ENCODE measurements around the gene MTAP. TPM values are rescaled to one million over a fixed set of nuclear protein-coding genes. Genes with fewer than 3 reads are reported as not detected.

The MTAP gene
- total and polyA plus RNA-seq, 2 of the 13 experiments (the other 11 are each of a cell fraction or from before 2014, with no cell fraction given): 16.7 to 51.2 TPM

DNA sequence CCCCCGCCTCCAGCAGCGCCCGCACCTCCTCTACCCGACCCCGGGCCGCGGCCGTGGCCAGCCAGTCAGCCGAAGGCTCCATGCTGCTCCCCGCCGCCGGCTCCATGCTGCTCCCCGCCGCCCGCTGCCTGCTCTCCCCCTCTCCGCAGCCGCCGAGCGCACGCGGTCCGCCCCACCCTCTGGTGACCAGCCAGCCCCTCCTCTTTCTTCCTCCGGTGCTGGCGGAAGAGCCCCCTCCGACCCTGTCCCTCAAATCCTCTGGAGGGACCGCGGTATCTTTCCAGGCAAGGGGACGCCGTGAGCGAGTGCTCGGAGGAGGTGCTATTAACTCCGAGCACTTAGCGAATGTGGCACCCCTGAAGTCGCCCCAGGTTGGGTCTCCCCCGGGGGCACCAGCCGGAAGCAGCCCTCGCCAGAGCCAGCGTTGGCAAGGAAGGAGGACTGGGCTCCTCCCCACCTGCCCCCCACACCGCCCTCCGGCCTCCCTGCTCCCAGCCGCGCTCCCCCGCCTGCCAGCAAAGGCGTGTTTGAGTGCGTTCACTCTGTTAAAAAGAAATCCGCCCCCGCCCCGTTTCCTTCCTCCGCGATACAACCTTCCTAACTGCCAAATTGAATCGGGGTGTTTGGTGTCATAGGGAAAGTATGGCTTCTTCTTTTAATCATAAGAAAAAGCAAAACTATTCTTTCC, 172.4 kb downstream of the MTAP start (continued):
- TF ChIP-seq, protein P1, sequence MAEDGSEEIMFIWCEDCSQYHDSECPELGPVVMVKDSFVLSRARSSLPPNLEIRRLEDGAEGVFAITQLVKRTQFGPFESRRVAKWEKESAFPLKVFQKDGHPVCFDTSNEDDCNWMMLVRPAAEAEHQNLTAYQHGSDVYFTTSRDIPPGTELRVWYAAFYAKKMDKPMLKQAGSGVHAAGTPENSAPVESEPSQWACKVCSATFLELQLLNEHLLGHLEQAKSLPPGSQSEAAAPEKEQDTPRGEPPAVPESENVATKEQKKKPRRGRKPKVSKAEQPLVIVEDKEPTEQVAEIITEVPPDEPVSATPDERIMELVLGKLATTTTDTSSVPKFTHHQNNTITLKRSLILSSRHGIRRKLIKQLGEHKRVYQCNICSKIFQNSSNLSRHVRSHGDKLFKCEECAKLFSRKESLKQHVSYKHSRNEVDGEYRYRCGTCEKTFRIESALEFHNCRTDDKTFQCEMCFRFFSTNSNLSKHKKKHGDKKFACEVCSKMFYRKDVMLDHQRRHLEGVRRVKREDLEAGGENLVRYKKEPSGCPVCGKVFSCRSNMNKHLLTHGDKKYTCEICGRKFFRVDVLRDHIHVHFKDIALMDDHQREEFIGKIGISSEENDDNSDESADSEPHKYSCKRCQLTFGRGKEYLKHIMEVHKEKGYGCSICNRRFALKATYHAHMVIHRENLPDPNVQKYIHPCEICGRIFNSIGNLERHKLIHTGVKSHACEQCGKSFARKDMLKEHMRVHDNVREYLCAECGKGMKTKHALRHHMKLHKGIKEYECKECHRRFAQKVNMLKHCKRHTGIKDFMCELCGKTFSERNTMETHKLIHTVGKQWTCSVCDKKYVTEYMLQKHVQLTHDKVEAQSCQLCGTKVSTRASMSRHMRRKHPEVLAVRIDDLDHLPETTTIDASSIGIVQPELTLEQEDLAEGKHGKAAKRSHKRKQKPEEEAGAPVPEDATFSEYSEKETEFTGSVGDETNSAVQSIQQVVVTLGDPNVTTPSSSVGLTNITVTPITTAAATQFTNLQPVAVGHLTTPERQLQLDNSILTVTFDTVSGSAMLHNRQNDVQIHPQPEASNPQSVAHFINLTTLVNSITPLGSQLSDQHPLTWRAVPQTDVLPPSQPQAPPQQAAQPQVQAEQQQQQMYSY (CRISPR knock-in tag; IDR thresholded peaks at IDR 0.05): no peak
- TF ChIP-seq CBX2 (IDR thresholded peaks at IDR 0.05; ENCODE audit: low read depth, low read length) (no peak), CBX2 (CRISPR knock-in tag; IDR thresholded peaks at IDR 0.05; ENCODE audit: low read depth) (0 out of 2 replicates have a peak, but pooled peaks have one; percentile 8), POGZ (CRISPR knock-in tag; IDR thresholded peaks at IDR 0.05) (no peak), RFX1 (IDR thresholded peaks at IDR 0.05) (no peak), RXRA (CRISPR knock-in tag; IDR thresholded peaks at IDR 0.05) (no peak), SAP130 (CRISPR knock-in tag; IDR thresholded peaks at IDR 0.05; ENCODE audit: low read depth) (peak; percentile 53), ZNF383 (CRISPR knock-in tag; IDR thresholded peaks at IDR 0.05; ENCODE audit: borderline replicate concordance) (no peak), GPN1 (CRISPR knock-in tag; IDR thresholded peaks at IDR 0.05; ENCODE audit: borderline replicate concordance) (no peak), GATA4 (IDR thresholded peaks at IDR 0.05; ENCODE audit: borderline replicate concordance, low read depth) (no peak), ZNF547 (CRISPR knock-in tag; IDR thresholded peaks at IDR 0.05) (peak; percentile 61), ZNF460 (CRISPR knock-in tag; IDR thresholded peaks at IDR 0.05; ENCODE audit: borderline replicate concordance) (no peak), ZNF484 (CRISPR knock-in tag; IDR thresholded peaks at IDR 0.05; ENCODE audit: borderline replicate concordance, low read depth) (no peak), KDM2A (CRISPR knock-in tag; IDR thresholded peaks at IDR 0.05; ENCODE audit: borderline replicate concordance, low read depth) (peak; percentile 54; the same call in 1 of the 2 replicates), ZC3H13 (CRISPR knock-in tag; IDR thresholded peaks at IDR 0.05) (no peak), PHF20 (CRISPR knock-in tag; IDR thresholded peaks at IDR 0.05) (no peak)
- TF ChIP-seq, protein P2, sequence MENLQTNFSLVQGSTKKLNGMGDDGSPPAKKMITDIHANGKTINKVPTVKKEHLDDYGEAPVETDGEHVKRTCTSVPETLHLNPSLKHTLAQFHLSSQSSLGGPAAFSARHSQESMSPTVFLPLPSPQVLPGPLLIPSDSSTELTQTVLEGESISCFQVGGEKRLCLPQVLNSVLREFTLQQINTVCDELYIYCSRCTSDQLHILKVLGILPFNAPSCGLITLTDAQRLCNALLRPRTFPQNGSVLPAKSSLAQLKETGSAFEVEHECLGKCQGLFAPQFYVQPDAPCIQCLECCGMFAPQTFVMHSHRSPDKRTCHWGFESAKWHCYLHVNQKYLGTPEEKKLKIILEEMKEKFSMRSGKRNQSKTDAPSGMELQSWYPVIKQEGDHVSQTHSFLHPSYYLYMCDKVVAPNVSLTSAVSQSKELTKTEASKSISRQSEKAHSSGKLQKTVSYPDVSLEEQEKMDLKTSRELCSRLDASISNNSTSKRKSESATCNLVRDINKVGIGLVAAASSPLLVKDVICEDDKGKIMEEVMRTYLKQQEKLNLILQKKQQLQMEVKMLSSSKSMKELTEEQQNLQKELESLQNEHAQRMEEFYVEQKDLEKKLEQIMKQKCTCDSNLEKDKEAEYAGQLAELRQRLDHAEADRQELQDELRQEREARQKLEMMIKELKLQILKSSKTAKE (CRISPR knock-in tag; IDR thresholded peaks at IDR 0.05; ENCODE audit: borderline replicate concordance): no peak
- TF ChIP-seq, protein P3, sequence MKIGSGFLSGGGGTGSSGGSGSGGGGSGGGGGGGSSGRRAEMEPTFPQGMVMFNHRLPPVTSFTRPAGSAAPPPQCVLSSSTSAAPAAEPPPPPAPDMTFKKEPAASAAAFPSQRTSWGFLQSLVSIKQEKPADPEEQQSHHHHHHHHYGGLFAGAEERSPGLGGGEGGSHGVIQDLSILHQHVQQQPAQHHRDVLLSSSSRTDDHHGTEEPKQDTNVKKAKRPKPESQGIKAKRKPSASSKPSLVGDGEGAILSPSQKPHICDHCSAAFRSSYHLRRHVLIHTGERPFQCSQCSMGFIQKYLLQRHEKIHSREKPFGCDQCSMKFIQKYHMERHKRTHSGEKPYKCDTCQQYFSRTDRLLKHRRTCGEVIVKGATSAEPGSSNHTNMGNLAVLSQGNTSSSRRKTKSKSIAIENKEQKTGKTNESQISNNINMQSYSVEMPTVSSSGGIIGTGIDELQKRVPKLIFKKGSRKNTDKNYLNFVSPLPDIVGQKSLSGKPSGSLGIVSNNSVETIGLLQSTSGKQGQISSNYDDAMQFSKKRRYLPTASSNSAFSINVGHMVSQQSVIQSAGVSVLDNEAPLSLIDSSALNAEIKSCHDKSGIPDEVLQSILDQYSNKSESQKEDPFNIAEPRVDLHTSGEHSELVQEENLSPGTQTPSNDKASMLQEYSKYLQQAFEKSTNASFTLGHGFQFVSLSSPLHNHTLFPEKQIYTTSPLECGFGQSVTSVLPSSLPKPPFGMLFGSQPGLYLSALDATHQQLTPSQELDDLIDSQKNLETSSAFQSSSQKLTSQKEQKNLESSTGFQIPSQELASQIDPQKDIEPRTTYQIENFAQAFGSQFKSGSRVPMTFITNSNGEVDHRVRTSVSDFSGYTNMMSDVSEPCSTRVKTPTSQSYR (CRISPR knock-in tag; IDR thresholded peaks at IDR 0.05; ENCODE audit: borderline replicate concordance): no peak
- TF ChIP-seq, protein P4, sequence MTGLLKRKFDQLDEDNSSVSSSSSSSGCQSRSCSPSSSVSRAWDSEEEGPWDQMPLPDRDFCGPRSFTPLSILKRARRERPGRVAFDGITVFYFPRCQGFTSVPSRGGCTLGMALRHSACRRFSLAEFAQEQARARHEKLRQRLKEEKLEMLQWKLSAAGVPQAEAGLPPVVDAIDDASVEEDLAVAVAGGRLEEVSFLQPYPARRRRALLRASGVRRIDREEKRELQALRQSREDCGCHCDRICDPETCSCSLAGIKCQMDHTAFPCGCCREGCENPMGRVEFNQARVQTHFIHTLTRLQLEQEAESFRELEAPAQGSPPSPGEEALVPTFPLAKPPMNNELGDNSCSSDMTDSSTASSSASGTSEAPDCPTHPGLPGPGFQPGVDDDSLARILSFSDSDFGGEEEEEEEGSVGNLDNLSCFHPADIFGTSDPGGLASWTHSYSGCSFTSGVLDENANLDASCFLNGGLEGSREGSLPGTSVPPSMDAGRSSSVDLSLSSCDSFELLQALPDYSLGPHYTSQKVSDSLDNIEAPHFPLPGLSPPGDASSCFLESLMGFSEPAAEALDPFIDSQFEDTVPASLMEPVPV (CRISPR knock-in tag; IDR thresholded peaks at IDR 0.05): 0 out of 2 replicates have a peak, but pooled peaks have one; percentile 53
